OCI-M1 (cell line): Measurements from ENCODE around the gene C1orf116.

Experiments
- DNase-seq: peaks from one replicate; lab custom pipeline; 2025; lab: John Stamatoyannopoulos, UW

Gene C1orf116

DNA sequence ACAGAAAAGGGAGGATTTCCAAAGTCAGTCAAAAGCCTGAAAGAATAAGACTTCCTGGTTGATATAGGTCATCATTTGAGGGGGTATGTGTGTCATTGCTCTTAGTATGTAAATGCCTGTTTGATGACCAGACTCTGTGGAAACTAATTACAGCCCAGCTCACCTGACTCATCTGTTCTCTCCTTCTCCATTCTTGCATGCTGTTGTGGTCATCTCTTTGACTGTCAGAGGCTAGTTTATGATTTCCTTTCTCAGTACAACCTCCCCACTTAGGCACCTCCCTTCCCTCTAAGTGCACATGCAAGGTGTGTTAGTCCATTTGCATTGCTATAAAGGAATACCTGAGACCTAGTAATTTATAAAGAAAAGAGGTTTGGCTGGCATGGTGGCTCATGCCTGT is 2.4 kb upstream of the C1orf116 start:
- DNase-seq = peak; percentile 39

DNA sequence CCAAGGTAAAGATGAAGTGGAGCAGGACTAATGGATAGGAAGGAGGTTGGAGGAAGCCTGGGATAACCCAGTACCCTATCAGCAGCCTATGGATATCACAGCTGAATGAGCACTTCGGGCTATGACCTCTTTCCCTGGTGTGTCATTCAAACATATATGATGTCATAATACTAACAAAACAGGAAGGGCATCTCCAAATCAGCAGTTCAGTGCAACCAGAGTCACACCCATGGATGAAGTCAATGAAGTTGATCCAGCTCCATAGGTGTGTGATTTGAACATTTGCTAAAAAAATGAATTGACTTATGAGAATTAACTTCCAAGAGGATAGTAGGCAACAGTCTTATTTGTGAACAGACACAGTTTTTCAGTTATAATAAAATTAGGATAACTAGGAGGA is 1.7 kb upstream of the C1orf116 start:
- no peak for DNase-seq

DNA sequence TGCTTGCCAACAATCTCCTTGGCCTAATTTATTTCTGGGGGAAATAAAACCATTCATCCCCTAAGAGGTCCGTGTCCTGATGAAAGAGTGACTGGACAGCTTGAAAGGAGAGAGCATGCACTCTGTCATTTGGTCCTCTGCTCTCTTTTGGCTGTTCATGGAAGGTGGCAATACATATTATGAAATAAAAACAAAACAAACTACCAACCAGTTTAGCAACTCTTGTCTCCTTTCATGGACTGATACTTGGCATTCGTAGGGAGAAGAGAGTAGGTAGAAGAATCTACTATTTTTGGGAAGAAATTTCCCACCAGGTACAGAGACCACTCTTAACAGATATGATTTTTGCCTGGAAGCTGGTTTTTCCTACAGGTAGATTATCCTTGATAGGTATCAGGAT is 746 bp upstream of the C1orf116 start:
- no peak for DNase-seq

DNA sequence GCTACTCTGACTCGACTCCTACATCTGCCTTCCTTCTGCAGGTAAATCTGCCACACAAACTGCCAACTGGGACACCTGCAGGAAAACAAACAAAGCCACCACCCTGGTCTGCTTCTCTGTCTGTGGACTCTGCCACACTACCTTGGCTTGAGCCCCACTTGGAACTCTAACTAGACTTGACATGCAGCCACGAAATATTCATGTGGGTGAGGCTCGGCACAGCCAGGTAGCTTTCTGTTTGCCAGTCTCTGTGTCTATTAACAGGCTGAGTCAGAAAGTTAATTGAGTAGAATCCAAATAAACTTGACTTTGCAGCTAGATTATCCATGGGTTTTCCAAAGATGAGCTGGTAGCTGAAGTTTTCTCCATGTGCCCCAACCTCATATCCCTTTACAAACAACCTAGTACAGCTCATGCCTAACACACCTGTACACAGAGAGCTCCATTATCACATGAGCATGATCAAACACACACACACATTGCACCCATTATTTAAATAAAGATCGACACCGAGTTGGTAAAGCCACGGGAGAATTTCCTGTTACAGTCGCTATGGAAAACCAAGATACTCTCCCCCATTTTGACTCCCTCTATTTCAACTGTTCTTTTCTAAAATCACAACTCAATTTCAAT is 808 bp downstream of the C1orf116 start:
- no peak for DNase-seq

DNA sequence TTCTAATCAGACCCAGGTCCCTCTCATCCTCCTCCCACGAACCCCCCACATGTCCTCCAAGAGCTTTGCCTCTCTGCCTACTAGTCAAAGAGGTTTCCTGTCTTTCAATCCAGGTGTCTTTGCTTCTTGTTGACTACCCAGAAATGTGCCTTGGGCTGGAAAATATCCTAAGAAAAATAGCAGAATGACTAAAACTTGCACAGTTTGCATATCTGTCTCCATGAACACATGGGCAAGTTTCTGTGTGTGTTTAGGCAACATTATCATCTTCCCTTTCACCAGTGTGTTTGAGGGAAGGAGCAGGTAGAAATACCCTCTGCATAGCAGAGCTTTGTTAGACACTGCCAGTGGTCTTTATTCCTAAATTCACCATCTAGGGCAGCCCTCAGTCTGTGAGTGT is 1.5 kb downstream of the C1orf116 start:
- no peak for DNase-seq

DNA sequence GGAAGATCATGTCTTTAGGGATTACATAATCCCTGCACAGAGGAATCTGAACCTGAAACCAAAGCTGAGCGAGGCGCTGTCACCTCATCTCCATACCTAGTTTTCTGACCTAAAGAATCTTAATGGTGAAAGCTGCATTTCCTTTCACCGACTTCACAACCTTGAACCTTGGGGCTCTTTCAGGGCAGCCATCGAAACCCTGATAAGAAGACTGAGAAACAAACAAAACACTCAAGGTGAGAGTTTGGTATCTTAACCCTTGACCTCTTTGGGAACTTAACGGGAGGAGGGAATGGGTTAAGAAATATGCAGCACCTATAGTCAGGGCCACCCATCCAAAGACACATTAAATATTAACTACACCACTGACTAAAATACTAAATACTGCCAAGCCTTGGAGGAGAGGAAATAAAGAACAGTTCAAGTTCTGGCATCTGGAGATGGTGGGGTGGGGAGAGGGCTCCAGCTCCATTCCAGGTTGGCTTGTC is 2.0 kb downstream of the C1orf116 start:
- no peak for DNase-seq

DNA sequence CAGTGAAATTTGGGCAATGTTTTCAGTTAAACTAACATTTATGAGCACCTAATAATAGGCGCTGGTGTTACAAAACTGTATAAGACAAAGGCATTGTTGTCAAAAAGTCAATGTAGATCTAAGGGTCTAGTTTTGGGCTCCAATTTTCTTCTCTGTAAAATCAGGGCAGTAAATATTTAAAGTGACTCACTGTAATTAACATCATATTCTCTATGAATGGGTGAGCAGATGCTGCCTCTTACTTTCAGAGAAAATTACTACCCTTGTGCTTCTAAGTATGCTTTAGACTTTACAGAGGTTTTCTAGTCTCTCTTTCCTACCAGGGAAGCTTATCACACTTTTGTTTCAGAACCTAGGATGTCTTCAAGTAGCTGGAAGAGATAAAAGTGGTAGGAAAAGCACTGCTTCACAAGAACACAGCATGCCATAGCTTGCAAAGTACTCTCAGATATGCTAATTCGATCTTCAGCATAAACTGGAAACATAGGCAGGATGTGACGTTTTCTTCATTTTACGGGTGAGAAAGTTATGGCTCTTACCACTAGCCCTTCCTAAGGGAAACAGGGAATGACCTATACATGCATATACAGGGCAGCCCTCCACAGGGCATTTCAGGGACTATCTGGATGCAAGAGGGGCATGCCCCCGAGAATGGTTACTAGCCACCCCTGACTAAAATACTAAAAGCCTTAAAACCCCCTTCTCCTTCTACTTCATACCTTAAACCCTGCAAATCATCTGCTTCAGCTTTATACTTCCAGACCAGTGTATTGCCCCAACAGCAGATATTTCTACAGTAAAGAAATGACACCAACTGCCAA is 2.6 kb downstream of the C1orf116 start:
- no peak for DNase-seq

DNA sequence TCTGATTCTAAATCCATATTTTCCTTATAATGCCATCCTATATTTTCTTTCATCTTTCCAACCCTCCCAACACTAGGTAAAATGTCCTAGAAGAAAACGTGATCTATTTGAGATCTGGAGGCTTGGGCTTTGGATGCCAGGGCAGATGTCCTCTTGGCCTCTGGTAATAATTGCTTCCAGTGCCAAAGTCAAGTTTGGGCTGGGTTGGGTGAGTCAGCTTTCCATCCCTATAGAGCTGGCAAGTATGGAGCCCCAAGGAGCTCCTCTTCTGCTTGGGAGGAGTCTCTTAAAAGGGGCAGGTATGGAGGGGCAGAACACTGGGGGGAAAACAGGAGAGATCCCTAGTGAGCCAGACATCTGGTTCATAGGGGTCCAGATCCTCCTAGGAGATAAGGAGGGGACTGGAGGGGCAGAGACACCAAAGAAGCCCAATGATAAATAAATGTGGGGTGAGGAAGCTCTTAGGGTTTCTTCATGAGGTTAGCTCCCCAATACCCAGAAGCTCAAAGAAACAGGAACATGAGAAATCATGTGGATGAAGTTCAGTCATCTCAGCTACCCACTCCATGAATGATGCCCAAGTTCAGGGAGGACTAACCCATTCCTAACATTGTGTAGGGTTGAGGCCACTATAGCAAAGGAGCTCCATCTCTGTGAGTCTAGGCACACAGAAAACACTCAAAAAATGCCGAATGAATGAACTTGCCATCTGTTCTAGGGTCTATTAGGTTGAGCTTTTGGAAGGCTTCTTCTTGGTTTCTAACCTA is 3.5 kb downstream of the C1orf116 start:
- no peak for DNase-seq

DNA sequence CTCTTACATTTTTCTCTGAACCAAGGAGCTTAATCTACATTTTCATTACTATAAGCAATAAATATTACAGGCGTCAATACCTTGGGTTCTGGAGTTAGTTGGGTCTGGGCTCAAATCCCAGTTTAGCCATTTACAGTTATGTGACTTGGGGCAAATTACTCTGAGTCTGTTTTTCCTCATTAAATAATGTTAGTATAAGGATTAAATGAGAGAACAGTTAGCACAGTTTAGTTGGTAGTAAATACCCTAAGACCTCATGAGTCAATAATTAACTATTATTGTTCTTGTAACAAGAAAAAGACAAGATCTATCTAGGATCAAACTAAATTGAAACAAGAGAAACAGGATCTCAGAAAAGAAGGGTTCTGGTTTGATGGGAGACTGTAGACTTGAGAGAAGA is 4.6 kb downstream of the C1orf116 start:
- no peak for DNase-seq

DNA sequence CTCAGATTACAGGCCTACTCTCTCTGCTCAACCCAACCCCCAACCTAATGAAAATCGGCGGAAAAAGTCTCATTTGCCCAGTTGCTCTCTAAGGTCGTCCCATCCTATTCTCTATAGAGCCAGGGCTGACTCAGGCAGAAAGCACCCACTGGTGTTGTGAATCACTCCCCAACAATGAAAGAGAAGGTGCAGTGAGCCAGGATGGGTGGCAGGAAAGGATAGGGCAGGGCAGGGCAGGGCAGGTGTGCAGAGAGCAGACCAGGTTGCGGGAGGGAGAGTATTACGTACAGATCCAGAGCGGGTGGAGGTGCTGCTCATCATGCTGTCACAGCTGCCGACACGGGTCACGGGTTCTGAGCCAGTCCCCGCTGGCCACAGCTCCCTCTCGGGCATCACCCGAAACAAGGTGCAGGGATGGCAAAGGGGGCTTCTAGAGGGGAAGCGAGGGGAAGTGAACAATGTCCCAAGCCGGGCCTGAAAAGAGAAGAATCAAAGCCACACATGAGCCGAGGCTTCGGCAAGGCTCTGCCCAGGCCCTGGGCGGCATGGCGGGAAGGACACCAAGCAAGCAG is 5.3 kb downstream of the C1orf116 start:
- no peak for DNase-seq

DNA sequence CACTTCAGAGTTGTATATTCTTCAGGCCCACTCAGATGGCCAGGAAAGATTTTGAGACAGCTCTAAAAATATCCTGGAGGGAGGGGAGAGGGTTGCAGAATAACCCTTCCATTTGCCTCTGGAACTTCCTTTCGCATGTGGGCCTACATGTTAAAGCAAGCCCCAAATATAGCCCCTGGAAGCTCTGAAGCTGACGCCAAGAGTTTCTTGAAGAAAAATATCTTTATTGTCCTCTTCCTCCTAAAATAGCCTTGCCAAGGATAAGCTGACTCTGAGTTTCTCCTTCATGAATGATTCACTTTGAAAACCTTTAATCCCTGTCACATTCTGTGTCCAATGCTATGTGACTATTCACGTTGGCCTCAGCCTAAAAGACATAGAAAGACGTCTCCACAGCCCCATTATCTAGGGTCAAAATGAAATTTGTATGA is 6.4 kb downstream of the C1orf116 start:
- no peak for DNase-seq

DNA sequence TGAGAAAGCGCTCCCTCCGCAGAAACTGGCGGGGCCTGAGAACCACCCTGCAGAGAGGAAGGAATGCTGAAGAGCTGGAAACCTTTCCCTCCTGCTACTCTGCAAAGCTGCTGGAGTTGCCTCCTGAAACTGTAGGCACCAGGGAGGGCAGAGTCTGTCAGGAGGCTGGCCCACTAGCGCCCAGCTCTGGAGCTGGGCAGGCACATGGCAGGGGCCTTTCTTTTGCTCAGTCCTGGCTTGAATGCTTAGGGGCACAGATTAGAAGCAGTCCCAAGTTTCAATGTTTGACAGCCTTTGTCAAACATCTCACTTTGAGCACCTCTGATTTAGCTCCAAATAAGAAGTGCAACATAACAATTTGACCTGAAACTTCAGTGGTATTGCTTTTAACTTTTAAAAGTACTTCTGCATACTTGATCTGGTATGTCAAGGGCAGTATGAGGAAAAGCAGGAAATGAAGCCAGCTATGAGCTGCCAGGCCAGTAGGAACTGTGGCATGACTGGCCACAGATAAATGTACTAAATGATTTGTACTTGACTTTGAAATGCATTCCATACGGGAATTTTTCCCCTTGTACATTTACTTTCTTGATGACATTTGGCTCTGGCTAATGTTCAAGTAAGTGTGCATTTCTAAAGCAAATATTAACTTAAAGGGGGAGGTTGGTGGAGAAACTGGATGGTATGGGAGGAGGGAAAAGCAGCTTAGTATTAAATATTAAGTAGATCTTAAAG is 7.2 kb downstream of the C1orf116 start:
- no peak for DNase-seq

DNA sequence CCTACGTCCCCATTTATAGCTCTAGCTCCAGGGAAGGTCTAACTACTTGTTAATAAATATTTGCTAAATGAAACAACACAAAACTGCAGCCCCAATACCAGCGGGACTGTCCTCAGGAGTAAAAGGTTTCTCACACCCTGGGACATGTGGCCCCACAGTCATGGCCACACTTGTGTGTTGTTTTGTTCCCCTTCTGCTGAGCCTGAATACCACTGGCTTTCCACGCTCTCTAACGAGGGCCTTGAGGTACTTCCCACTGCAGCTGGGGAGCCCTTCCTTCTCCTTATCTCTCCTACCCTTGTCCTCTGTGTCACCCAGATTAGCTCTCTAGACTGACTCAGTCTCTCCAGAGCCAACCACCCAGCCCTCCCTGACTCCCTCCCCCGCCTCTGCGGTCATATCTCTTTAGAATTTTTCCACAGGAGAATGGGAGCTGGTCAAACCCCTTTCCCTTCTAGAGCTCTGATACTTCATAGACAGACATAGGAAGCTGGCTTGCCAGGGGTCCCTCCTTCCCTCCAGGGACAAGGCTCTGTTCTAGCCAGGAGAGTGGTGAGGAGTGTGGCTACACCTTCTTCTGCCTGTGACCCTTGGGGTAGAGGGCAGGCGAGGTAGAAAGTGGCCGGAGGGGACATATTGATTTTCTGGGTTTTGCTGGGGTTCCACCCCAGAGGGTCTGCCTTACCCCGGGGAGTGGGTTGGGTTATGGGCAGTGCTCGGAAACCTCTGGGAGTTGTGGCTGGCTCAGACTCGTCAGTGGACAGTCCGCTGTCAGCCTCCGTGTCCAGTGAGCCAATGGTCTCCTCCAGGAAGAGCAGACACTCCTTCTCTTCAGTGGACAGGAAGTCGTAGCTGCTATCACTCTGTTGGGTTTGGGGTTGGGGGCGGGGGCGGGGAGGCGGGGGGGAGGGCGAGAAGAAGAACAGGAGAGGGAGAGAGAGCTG is 8.1 kb downstream of the C1orf116 start:
- DNase-seq = peak; percentile 99

DNA sequence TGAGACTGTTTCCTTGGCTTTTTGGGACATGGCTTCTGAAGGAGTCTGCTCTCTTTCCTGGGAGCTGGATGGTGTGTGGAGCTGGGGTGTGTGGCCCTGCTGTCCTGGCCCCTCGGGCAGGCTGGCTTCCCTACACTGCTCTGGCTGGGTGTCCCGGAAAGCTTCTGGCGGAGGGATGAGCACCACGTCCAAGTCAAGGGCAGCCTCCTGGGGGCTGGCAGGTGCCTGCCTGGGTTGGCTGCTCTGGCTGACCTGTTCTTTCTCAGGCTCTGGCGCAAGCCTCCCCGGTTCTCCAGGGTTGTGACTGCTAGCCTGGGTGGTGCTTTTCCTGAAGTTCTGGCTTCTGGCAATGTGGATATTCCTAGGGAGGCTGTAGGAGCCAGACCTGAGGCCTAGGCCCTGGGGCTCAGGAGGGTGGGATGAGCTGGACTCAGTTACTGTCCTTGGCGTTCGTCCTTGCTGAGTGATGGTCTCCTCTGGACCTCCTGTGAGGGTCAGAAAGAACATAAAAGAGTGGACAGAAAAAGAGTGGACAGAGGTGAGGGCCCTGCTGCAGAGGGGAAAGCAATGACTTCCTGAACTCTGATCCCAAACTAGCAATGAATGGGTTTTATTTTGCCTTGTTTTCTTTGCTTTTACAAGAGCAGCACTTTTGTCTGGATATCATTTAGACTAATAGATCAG is 9.4 kb downstream of the C1orf116 start:
- DNase-seq = no peak

DNA sequence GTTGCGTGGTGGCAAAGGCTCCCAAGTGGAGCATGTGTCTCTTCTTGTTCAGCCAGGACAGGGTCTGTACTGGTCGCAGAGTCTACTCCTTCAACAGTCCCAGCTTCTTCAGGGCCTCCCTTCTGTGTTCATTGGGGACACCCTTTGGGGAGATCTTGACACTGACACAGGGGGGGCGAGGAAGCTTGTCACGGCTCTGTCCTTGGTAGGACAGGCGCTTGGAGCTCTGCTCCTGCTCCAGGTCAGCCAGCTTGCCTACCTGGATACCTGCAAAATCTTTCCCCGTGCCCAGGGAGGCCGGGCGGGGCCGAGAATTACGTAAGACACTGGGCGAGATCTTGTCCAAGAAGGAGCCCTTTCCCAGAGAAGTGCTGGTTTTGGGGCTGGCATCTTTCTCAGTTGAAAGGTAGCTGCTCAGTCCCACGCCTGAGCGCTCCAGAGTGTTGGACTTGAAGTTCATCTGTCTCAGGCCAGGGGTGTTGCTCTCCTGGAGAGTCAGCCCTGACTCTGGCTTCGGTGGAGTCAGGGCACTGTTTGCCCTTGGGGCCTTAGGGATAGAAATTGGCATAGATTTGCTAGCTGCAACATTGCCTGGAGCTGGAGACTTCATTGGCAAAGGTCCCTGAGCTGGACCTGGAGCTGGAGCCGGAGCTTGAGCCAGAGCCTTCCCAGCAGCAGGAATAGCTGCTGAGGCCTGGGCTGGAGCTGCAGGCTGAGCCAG is 10.5 kb downstream of the C1orf116 start:
- DNase-seq = no peak

DNA sequence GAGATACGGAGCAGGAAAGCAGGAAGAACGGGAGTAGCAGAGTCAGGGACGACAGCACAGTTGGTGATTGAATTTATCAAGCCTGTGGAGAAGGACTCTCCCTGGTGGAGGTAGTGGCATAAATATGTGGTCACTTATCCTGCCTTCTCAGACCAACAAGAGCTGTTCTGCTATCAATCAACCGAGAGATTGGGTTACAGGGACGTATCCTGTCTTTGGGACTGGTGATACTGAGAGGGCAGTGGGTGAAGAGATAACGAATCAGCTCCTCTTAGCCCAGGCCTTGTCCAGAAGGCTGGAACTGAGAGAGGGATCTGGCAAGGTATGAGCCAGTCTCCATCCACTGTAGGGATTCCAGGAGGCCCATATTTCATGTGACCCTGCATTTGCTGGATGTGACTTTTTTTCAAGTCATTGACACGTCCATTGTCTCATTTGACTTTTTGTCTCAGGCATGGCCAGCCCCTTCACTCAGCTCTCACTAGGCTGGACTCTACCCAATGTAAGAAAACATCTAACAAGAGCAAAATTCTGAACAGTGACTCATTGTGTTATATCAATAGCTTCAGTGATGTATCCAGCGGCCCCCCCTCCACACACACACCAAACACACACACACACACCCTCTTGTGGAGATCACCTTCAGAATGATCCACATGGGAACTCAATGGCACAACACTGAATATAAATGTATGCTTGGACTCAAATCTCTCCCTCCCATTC is 11.3 kb downstream of the C1orf116 start:
- DNase-seq = peak; percentile 97

DNA sequence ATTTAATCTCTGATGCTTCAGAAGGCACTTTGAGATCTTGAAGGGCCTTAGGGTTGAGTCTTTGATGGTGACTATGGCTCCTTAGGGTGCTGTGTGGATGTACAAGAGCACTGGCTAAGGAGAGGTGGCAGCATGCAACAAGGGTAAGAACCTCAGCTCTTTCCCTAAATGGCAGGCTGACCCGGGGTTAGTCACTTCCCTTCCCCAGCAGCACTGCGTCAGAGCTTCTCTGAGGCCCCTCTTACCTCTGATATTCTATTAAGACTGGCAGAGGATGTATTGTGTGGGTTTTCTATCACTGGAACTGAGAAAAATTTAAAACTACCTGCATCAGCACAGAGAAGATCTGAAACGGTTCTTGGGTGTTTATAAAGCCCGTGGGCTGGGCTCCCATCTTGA is 11.8 kb downstream of the C1orf116 start:
- peak; percentile 96 for DNase-seq

DNA sequence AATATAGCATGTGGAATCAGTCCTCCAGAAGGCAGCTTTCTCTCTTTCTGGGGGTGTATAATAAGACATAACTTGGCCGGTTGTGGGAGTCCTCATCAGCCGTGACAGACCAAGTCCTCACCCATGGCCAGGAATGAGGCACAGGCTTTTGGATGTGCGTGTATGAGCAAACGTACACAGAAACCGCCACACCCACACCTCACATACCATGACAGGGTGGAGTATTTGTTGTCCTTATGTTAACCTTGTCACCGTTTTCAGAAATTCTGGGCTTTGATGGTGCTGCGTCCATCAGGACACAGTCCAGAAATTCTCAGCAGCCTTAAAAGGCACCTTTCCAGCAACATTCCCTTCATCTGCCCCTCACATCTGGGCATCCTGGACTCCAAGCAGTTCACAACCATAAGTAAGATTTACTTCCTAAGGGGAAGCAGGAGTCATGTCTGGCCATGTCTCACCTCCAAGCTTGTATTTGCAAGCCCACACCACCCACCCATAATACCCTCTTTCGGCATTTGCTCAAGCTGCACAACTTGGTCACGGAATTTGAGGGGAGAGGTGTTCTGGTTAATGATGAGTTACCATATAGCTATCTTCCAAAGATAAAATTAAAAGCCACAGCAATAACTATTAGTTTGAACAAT is 12.4 kb downstream of the C1orf116 start:
- DNase-seq = no peak
